ENCODE measurements around the gene PRKCZ. TPM values are rescaled to one million over a fixed set of nuclear protein-coding genes. Genes with fewer than 3 reads are reported as not detected.

PRKCZ gene
- total and polyA plus RNA-seq, 7 donors, result 0.07 to 2.3 (median 0.42) TPM; not detected in 1

- intact Hi-C loops (cut with DNase I), result no loop called here
- 85 to 90% (median 86%) methylated on average over 55 to 58 of the region's 58 CpGs for WGBS, 3 donors
- ATAC-seq, result no peak
- TF ChIP-seq CTCF (IDR thresholded peaks at IDR 0.05), result no peak
- H3K9me3 ChIP-seq, result no peaks in the 10 kb centered on the region
- no peak for DNase-seq
- H3K4me1 ChIP-seq, result no peaks in the 10 kb centered on the region
- no peaks in the 10 kb centered on the region for H3K36me3 ChIP-seq (ENCODE audit: insufficient read depth in 1 of 2, low read depth in 1 of 2)
- no peaks in the 10 kb centered on the region for H3K27me3 ChIP-seq (ENCODE audit: insufficient read depth in 3 of 3, low read length in 2 of 3)
- no peak overlapping the region for H3K4me3 ChIP-seq
- no peak overlapping the region for H3K27ac ChIP-seq
Observed at GRCh38 chr1:2180297-2181245, 130.4 kb downstream of the PRKCZ start.

GRCh38 chr1:2181271-2181670 lies 131.1 kb downstream of the PRKCZ start:
- no peaks in the 10 kb centered on the region for H3K9me3 ChIP-seq
- H3K27ac ChIP-seq, result no peak overlapping the region
- ATAC-seq, result no peak
- H3K36me3 ChIP-seq (ENCODE audit: insufficient read depth in 1 of 2, low read depth in 1 of 2), result no peaks in the 10 kb centered on the region
- no peaks in the 10 kb centered on the region for H3K4me1 ChIP-seq
- no peak for DNase-seq
- no peak overlapping the region for H3K4me3 ChIP-seq
- H3K27me3 ChIP-seq (ENCODE audit: insufficient read depth in 3 of 3, low read length in 2 of 3), result no peaks in the 10 kb centered on the region
- TF ChIP-seq CTCF (IDR thresholded peaks at IDR 0.05), result no peak
- 72 to 82% (median 76%) methylated on average over 14 of the region's 14 CpGs for WGBS, 3 donors
- intact Hi-C loops (cut with DNase I), result no loop called here

- no peak for DNase-seq
- TF ChIP-seq CTCF (IDR thresholded peaks at IDR 0.05), result no peak
- H3K27ac ChIP-seq, result no peak overlapping the region
- no peaks in the 10 kb centered on the region for H3K9me3 ChIP-seq
- no peak for ATAC-seq
- H3K4me1 ChIP-seq, result no peaks in the 10 kb centered on the region
- H3K4me3 ChIP-seq, result no peak overlapping the region
- 83 to 85% (median 83%) methylated on average over 11 of the region's 11 CpGs for WGBS, 3 donors
- H3K27me3 ChIP-seq (ENCODE audit: insufficient read depth in 3 of 3, low read length in 2 of 3), result no peaks in the 10 kb centered on the region
- intact Hi-C loops (cut with DNase I), result no loop called here
- H3K36me3 ChIP-seq (ENCODE audit: insufficient read depth in 1 of 2, low read depth in 1 of 2), result no peaks in the 10 kb centered on the region
Observed at GRCh38 chr1:2181752-2182151, 131.5 kb downstream of the PRKCZ start.

GRCh38 chr1:2182376-2182775 lies 132.2 kb downstream of the PRKCZ start:
- intact Hi-C loops (cut with DNase I), result no loop called here
- DNase-seq (no peak), ATAC-seq (no peak)
- Histone ChIP-seq H3K9me3 (no peaks in the 10 kb centered on the region), H3K27ac (no peak overlapping the region), H3K4me3 (no peak overlapping the region), H3K36me3 (ENCODE audit: insufficient read depth in 1 of 2, low read depth in 1 of 2) (no peaks in the 10 kb centered on the region), H3K4me1 (no peaks in the 10 kb centered on the region), H3K27me3 (ENCODE audit: insufficient read depth in 3 of 3, low read length in 2 of 3) (no peaks in the 10 kb centered on the region)
- WGBS, 3 donors, result 88 to 90% (median 90%) methylated on average over 13 of the region's 13 CpGs
- no peak for TF ChIP-seq CTCF (IDR thresholded peaks at IDR 0.05)

Measured in psoas muscle (tissue), 8 donors.